22Rv1 (cell line): Measurements from ENCODE around the gene MRPL3.

Source experiments
- H3K27ac ChIP-seq: fragments of 450-650 bp; 2 replicates; pipeline ENCODE4 v1.5.1; 2017
- CTCF ChIP-seq: fragments of 450-650 bp; IDR thresholded peaks from 2 replicates; pipeline ENCODE4 v1.5.1; 2017; ENCODE audit warnings: mild to moderate bottlenecking
- ZFX ChIP-seq: fragments of 450-650 bp; IDR thresholded peaks from 2 replicates; pipeline ENCODE4 v1.6.1; 2017; ENCODE audit warnings: antibody characterized with exemption, borderline replicate concordance

Gene MRPL3

GRCh38 chr3:131477813-131478212 is 25.0 kb downstream of the MRPL3 start:
- no peak for TF ChIP-seq CTCF
- no peak overlapping the region for H3K27ac ChIP-seq

GRCh38 chr3:131474115-131474514 is 28.7 kb downstream of the MRPL3 start:
- no peak for TF ChIP-seq CTCF
- TF ChIP-seq ZFX = no peak

GRCh38 chr3:131470377-131470776 is 32.4 kb downstream of the MRPL3 start:
- TF ChIP-seq CTCF (no peak), ZFX (no peak)
- no peak overlapping the region for H3K27ac ChIP-seq

More at GRCh38 chr3:131474115-131474514, 28.7 kb downstream of the MRPL3 start:
- H3K27ac ChIP-seq = no peak overlapping the region

- no peak for TF ChIP-seq ZFX
- no peak for TF ChIP-seq CTCF
- H3K27ac ChIP-seq = no peak overlapping the region
Observed at GRCh38 chr3:131458653-131459052, 44.1 kb downstream of the MRPL3 start.

GRCh38 chr3:131457220-131457619 is 45.6 kb downstream of the MRPL3 start:
- no peak overlapping the region for H3K27ac ChIP-seq
- no peak for TF ChIP-seq ZFX
- TF ChIP-seq CTCF = no peak

- no peak overlapping the region for H3K27ac ChIP-seq
- TF ChIP-seq ZFX (no peak), CTCF (no peak)
Observed at GRCh38 chr3:131454501-131454900, 48.3 kb downstream of the MRPL3 start.

GRCh38 chr3:131453533-131453932 is 49.2 kb downstream of the MRPL3 start:
- no peak overlapping the region for H3K27ac ChIP-seq
- TF ChIP-seq CTCF (no peak), ZFX (no peak)

- H3K27ac ChIP-seq = no peak overlapping the region
- TF ChIP-seq ZFX (no peak), CTCF (no peak)
Observed at GRCh38 chr3:131447349-131447748, 55.4 kb downstream of the MRPL3 start.
